SK-N-SH (cell line): ENCODE data around the gene CYP27C1. TPM values are rescaled to one million over a fixed set of nuclear protein-coding genes. Genes with fewer than 3 reads are reported as not detected.

ENCODE experiments used
- CTCF ChIA-PET: fragments of 300-600, 350-600 bp; formaldehyde crosslinking; extraction: SDS; loops from one replicate; lab custom pipeline; 2021; lab: Yijun Ruan, JAX
- POLR2A ChIA-PET: fragments of 350-600 bp; sonication (Branson Sonifier 250); formaldehyde crosslinking; extraction: SDS; loops from one replicate; lab custom pipeline; 2020; ENCODE audit warnings: antibody characterized with exemption, inconsistent platforms; lab: Yijun Ruan, JAX
- DNase-seq: peaks from one replicate; pipeline ENCODE4 v3.0.0; 2012
- H2AFZ ChIP-seq: fragments of 200-600 bp; sonication (generic); 2 replicates; pipeline ENCODE4 v1.8.1; 2016; ENCODE audit warnings: antibody characterized with exemption, mild to moderate bottlenecking, low read depth
- H3F3A ChIP-seq: fragments of 200-600 bp; sonication (generic); replicated peaks from 2 replicates; pipeline ENCODE3; 2016; ENCODE audit warnings: antibody characterized with exemption, mild to moderate bottlenecking; ENCODE audit not compliant: insufficient read depth
- H3K27ac ChIP-seq, 2 experiments: fragments of 200-500 bp in 1 of 2; fragments of 200-600 bp in 1 of 2; sonication (Bioruptor generic) in 1 of 2; sonication (generic), shearing (Covaris generic) in 1 of 2; 2 replicates each; pipeline versions ENCODE4 v1.5.1 to v1.6.1; 2014 to 2016; ENCODE audit warnings: low read depth in 2 of 2, inconsistent platforms in 1 of 2, low read length in 1 of 2, mild to moderate bottlenecking in 1 of 2, mixed read lengths in 1 of 2
- H3K27me3 ChIP-seq: fragments of 200-600 bp; sonication (generic), shearing (Covaris generic); 2 replicates; pipeline ENCODE4 v1.6.1; 2016; ENCODE audit warnings: mixed run types; ENCODE audit not compliant: insufficient read depth
- H3K36me3 ChIP-seq, 2 experiments: fragments of 200-500 bp in 1 of 2; fragments of 200-600 bp in 1 of 2; sonication (Bioruptor generic) in 1 of 2; sonication (generic) in 1 of 2; replicated peaks in 1 of 2; 2 replicates each; pipeline versions ENCODE3 to v1.5.1; 2014 to 2016; ENCODE audit warnings: low read length in 1 of 2, mild to moderate bottlenecking in 1 of 2; ENCODE audit not compliant: insufficient read depth in 2 of 2, control insufficient read depth in 1 of 2
- H3K4me1 ChIP-seq, 2 experiments: fragments of 200-500 bp in 1 of 2; fragments of 200-600 bp in 1 of 2; sonication (Bioruptor generic) in 1 of 2; sonication (generic), shearing (Covaris generic) in 1 of 2; 2 replicates each; pipeline versions ENCODE4 v1.5.1 to v1.6.1; 2014 to 2016; ENCODE audit warnings: low read depth in 1 of 2, low read length in 1 of 2, mixed run types in 1 of 2; ENCODE audit not compliant: insufficient read depth in 2 of 2, control insufficient read depth in 1 of 2
- H3K4me2 ChIP-seq: fragments of 200-600 bp; sonication (generic), shearing (Covaris generic); 2 replicates; pipeline ENCODE4 v1.6.1; 2017; ENCODE audit warnings: mixed run types
- H3K4me3 ChIP-seq, 2 experiments: fragments of 200-500 bp in 1 of 2; fragments of 200-600 bp in 1 of 2; sonication (Bioruptor generic) in 1 of 2; sonication (generic), shearing (Covaris generic) in 1 of 2; 2 replicates each; pipeline versions ENCODE4 v1.5.1 to v1.8.1; 2014 to 2016; ENCODE audit warnings: low read depth in 2 of 2, inconsistent platforms in 1 of 2, low read length in 1 of 2, mild to moderate bottlenecking in 1 of 2, mixed read lengths in 1 of 2, moderate library complexity in 1 of 2
- H3K79me2 ChIP-seq: fragments of 200-600 bp; sonication (generic); 2 replicates; pipeline ENCODE4 v1.8.1; 2017; ENCODE audit warnings: mild to moderate bottlenecking; ENCODE audit not compliant: insufficient read depth
- H3K9ac ChIP-seq: fragments of 200-600 bp; sonication (generic); 2 replicates; pipeline ENCODE4 v1.6.1; 2017; ENCODE audit warnings: mixed run types
- H3K9me2 ChIP-seq: fragments of 200-600 bp; sonication (generic); 2 replicates; pipeline ENCODE4 v1.6.1; 2017; ENCODE audit warnings: mixed run types
- H3K9me3 ChIP-seq: fragments of 200-600 bp; sonication (generic); 2 replicates; pipeline ENCODE4 v1.6.1; 2017; ENCODE audit warnings: mixed run types, mild to moderate bottlenecking, moderate library complexity
- H4K20me1 ChIP-seq: fragments of 200-600 bp; sonication (generic); 2 replicates; pipeline ENCODE4 v1.6.1; 2017; ENCODE audit warnings: mild to moderate bottlenecking, mixed run types; ENCODE audit not compliant: insufficient read depth
- ELF1 ChIP-seq: IDR thresholded peaks from 2 replicates; pipeline ENCODE4 v1.4.0; 2012
- EP300 ChIP-seq, 2 experiments: IDR thresholded peaks; 2 replicates each; pipeline versions ENCODE4 v1.4.0 to v1.6.1; 2012; ENCODE audit warnings: borderline replicate concordance in 1 of 2, low read depth in 1 of 2, low read length in 1 of 2
- FOXJ3 ChIP-seq: sonication (generic); formaldehyde crosslinking; IDR thresholded peaks from 2 replicates; pipeline ENCODE4 v1.5.1; 2020; ENCODE audit warnings: mild to moderate bottlenecking, missing genetic modification reagents
- FOXM1 ChIP-seq: IDR thresholded peaks from 2 replicates; pipeline ENCODE4 v1.4.0; 2012; ENCODE audit warnings: low read depth, mild to moderate bottlenecking
- GABPA ChIP-seq: IDR thresholded peaks from 2 replicates; pipeline ENCODE4 v1.4.0; 2012; ENCODE audit warnings: low read depth, mild to moderate bottlenecking
- GATA2 ChIP-seq: sonication (generic); formaldehyde crosslinking; IDR thresholded peaks from 2 replicates; pipeline ENCODE4 v1.5.0; 2020; ENCODE audit warnings: mild to moderate bottlenecking, missing genetic modification reagents
- JUND ChIP-seq: IDR thresholded peaks from 2 replicates; pipeline ENCODE4 v1.4.0; 2012
- NFIC ChIP-seq: IDR thresholded peaks from 2 replicates; pipeline ENCODE4 v1.4.0; 2012; ENCODE audit warnings: borderline replicate concordance
- NRF1 ChIP-seq: IDR thresholded peaks from 2 replicates; pipeline ENCODE4 v1.6.1; 2012; ENCODE audit warnings: low read depth, mild to moderate bottlenecking, low read length
- POLR2AphosphoS5 ChIP-seq: IDR thresholded peaks from 2 replicates; pipeline ENCODE4 v1.6.1; 2012; ENCODE audit warnings: low read depth, low read length
- RFX5 ChIP-seq: IDR thresholded peaks from 2 replicates; pipeline ENCODE4 v1.6.1; 2012; ENCODE audit warnings: mild to moderate bottlenecking, improper control_type of control experiment, low read length
- TAF1 ChIP-seq: IDR thresholded peaks from 2 replicates; pipeline ENCODE4 v1.6.1; 2012; ENCODE audit warnings: low read depth, mild to moderate bottlenecking, low read length, moderate library complexity, borderline replicate concordance
- YY1 ChIP-seq: IDR thresholded peaks from 2 replicates; pipeline ENCODE4 v1.4.0; 2012; ENCODE audit warnings: low read depth, mild to moderate bottlenecking
- WGBS: methylation state at CpG from one replicate; pipeline ENCODE4 v1.1.6; 2017; ENCODE audit warnings: low lambda C conversion rate; 5-methylcytosine and 5-hydroxymethylcytosine counted together
- polyA plus RNA-seq, 3 experiments: library from polyadenylated mRNA; depleted of rRNA; stranded (reverse); fragments of >200 nt; gene quantifications; 2 replicates each; pipeline ENCODE4 v1.2.3, GENCODE V29; 2012
- TF ChIP-seq, protein P1 (sequence below): fragments of 150-350 bp; IDR thresholded peaks from 2 replicates; pipeline ENCODE4 v1.6.1; 2016; ENCODE audit warnings: mild to moderate bottlenecking, low read depth, low read length
- TF ChIP-seq, protein P2 (sequence below): IDR thresholded peaks from 2 replicates; pipeline ENCODE4 v1.4.0; 2012; ENCODE audit warnings: low read depth, borderline replicate concordance
- TF ChIP-seq, protein P3 (sequence below): IDR thresholded peaks from 2 replicates; pipeline ENCODE4 v1.4.0; 2012; ENCODE audit warnings: low read depth
- TF ChIP-seq, protein P4 (sequence below): fragments of 150-350 bp; IDR thresholded peaks from 2 replicates; pipeline ENCODE4 v1.6.1; 2017; ENCODE audit warnings: antibody characterized with exemption, low read length, low read depth, borderline replicate concordance

The CYP27C1 gene
- polyA plus RNA-seq, 1 of the 3 experiments (the other 2 are of a cell fraction): not detected

DNA sequence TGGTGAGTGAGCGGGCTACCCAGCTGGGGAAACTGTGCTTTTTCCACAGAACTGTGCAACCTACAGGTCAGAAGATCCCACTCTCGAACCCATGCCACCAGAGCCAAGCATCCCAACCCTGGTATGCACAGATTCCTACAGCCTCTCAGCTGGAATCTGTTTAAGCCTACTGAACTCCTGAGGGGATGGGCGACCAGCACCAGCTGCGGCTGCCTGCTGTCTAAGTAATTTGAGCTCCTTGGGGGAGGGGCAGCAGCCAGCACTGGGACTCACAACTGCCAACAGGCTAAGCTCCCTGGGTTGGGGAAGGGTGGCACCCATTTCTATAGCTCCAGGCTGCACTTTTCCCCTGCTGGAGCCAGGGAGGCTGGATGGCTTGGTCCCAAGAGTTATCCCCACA is 11.8 kb downstream of the CYP27C1 start:
- H3K9ac ChIP-seq: no peak overlapping the region
- no peaks in the 10 kb centered on the region for H3K27me3 ChIP-seq
- H2AFZ ChIP-seq: no peak overlapping the region
- H3K9me3 ChIP-seq: no peaks in the 10 kb centered on the region
- H3K4me3 ChIP-seq: no peak overlapping the region
- CTCF ChIA-PET: interaction anchor here (1.0 to 3.2 kb wide), 2 partner anchors 9 to 11 kb away, joined by 3 to 12 read pairs; no protein-coding TSS in a partner anchor
- H3K36me3 ChIP-seq: no peaks in the 10 kb centered on the region
- H4K20me1 ChIP-seq: no peaks in the 10 kb centered on the region
- H3F3A ChIP-seq: no peaks in the 10 kb centered on the region
- H3K27ac ChIP-seq: no peak overlapping the region
- WGBS: 50% methylated on average over 4 of the region's 4 CpGs
- DNase-seq: no peak
- H3K4me1 ChIP-seq: peaks cover 0 to 10% of the 10 kb centered on the region in 2 experiments; a peak in 2 of 4 replicates
- no peaks in the 10 kb centered on the region for H3K9me2 ChIP-seq
- POLR2A ChIA-PET: no interaction called here
- TF ChIP-seq FOXM1 (no peak), EP300 (IDR thresholded peaks at IDR 0.05; ENCODE audit: borderline replicate concordance in 1 of 2, low read depth in 1 of 2, low read length in 1 of 2) (no peak), ELF1 (no peak), TAF1 (no peak), FOXJ3 (CRISPR knock-in tag) (no peak), NRF1 (no peak), POLR2AphosphoS5 (no peak), GATA2 (CRISPR knock-in tag) (no peak), YY1 (no peak), RFX5 (no peak), JUND (no peak), GABPA (no peak), NFIC (no peak)
- TF ChIP-seq, protein P1, sequence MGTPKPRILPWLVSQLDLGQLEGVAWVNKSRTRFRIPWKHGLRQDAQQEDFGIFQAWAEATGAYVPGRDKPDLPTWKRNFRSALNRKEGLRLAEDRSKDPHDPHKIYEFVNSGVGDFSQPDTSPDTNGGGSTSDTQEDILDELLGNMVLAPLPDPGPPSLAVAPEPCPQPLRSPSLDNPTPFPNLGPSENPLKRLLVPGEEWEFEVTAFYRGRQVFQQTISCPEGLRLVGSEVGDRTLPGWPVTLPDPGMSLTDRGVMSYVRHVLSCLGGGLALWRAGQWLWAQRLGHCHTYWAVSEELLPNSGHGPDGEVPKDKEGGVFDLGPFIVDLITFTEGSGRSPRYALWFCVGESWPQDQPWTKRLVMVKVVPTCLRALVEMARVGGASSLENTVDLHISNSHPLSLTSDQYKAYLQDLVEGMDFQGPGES: no peak
- TF ChIP-seq, protein P2, sequence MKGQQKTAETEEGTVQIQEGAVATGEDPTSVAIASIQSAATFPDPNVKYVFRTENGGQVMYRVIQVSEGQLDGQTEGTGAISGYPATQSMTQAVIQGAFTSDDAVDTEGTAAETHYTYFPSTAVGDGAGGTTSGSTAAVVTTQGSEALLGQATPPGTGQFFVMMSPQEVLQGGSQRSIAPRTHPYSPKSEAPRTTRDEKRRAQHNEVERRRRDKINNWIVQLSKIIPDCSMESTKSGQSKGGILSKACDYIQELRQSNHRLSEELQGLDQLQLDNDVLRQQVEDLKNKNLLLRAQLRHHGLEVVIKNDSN: no peak
- TF ChIP-seq, protein P3, sequence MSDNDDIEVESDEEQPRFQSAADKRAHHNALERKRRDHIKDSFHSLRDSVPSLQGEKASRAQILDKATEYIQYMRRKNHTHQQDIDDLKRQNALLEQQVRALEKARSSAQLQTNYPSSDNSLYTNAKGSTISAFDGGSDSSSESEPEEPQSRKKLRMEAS: no peak
- TF ChIP-seq, protein P4, sequence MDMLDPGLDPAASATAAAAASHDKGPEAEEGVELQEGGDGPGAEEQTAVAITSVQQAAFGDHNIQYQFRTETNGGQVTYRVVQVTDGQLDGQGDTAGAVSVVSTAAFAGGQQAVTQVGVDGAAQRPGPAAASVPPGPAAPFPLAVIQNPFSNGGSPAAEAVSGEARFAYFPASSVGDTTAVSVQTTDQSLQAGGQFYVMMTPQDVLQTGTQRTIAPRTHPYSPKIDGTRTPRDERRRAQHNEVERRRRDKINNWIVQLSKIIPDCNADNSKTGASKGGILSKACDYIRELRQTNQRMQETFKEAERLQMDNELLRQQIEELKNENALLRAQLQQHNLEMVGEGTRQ: no peak
- no peak overlapping the region for H3K4me2 ChIP-seq
- H3K79me2 ChIP-seq: no peaks in the 10 kb centered on the region
